ENCODE results near the gene SLC36A4.

GRCh38 chr11:93216511-93217101, 18.8 kb upstream of the SLC36A4 start:
- TF ChIP-seq CTCF (IDR thresholded peaks at IDR 0.05), result no peak
- no peak for TF ChIP-seq POLR2A (IDR thresholded peaks at IDR 0.05)
